ENCODE measurements around the gene CLDN17.

CLDN17 gene

GRCh38 chr21:30166705-30167104 is at the start of gene CLDN17:
TSS of gene CLDN17 (minus strand) at chr21:30166805. CDS start at chr21:30166617, 188 bp downstream.
- FAIRE-seq: no peak

- no peak for FAIRE-seq
Observed at GRCh38 chr21:30216041-30216723, 49.6 kb upstream of the CLDN17 start, which contains the start of gene CLDN8. TSS of gene CLDN8 (minus strand) at chr21:30216097. CDS start at chr21:30215925, 172 bp downstream.

- no peak for FAIRE-seq
Observed at GRCh38 chr21:30211071-30211470, 44.5 kb upstream of the CLDN17 start.

- FAIRE-seq: no peak
Observed at GRCh38 chr21:30209601-30210000, 43.0 kb upstream of the CLDN17 start.

- no peak for FAIRE-seq
Observed at GRCh38 chr21:30207252-30207579, 40.6 kb upstream of the CLDN17 start.

- FAIRE-seq: no peak
Observed at GRCh38 chr21:30206551-30207251, 40.1 kb upstream of the CLDN17 start.

- no peak for FAIRE-seq
Observed at GRCh38 chr21:30200000-30200399, 33.4 kb upstream of the CLDN17 start.

GRCh38 chr21:30194701-30195299 is 28.2 kb upstream of the CLDN17 start:
- FAIRE-seq: no peak

- FAIRE-seq: no peak
Observed at GRCh38 chr21:30193201-30193600, 26.6 kb upstream of the CLDN17 start.

GRCh38 chr21:30190554-30190953 is 23.9 kb upstream of the CLDN17 start:
- no peak for FAIRE-seq

GRCh38 chr21:30189773-30190172 is 23.2 kb upstream of the CLDN17 start:
- FAIRE-seq: no peak

GRCh38 chr21:30186242-30186641 is 19.6 kb upstream of the CLDN17 start:
- no peak for FAIRE-seq

GRCh38 chr21:30168086-30168485 is 1.5 kb upstream of the CLDN17 start:
- no peak for FAIRE-seq

GRCh38 chr21:30166171-30166570 is 434 bp downstream of the CLDN17 start:
- no peak for FAIRE-seq

GRCh38 chr21:30164796-30165195 is 1.8 kb downstream of the CLDN17 start:
- FAIRE-seq: no peak

GRCh38 chr21:30153697-30154340 is 12.8 kb downstream of the CLDN17 start:
- no peak for FAIRE-seq

- FAIRE-seq: no peak
Observed at GRCh38 chr21:30152792-30153191, 13.8 kb downstream of the CLDN17 start.

- no peak for FAIRE-seq
Observed at GRCh38 chr21:30148906-30149305, 17.7 kb downstream of the CLDN17 start.

GRCh38 chr21:30146558-30147282 is 19.9 kb downstream of the CLDN17 start:
- FAIRE-seq: no peak

GRCh38 chr21:30138483-30138882 is 28.1 kb downstream of the CLDN17 start:
- no peak for FAIRE-seq

- no peak for FAIRE-seq
Observed at GRCh38 chr21:30129246-30129645, 37.4 kb downstream of the CLDN17 start.

GRCh38 chr21:30126576-30126975 is 40.0 kb downstream of the CLDN17 start:
- no peak for FAIRE-seq

- FAIRE-seq: no peak
Observed at GRCh38 chr21:30117631-30118030, 49.0 kb downstream of the CLDN17 start.

All from G401.6 (cell line).